GM19023 (cell line): Measurements from ENCODE around the gene CMTM3.
A peak's percentile ranks its signal among the peaks of the same experiment; 100 is the strongest.
"Not testable (repeated sequence)": the region's sequence is repeated elsewhere in the genome, so short reads cannot be mapped to it uniquely, and the experiment has no call there.

Experiments
- ATAC-seq: cut with Tn5 transposase; IDR thresholded peaks from one replicate; pipeline ENCODE4 v1.9.1; 2021; ENCODE audit warnings: mild to moderate bottlenecking, moderate library complexity; ENCODE audit not compliant: unreplicated experiment

Gene CMTM3

DNA sequence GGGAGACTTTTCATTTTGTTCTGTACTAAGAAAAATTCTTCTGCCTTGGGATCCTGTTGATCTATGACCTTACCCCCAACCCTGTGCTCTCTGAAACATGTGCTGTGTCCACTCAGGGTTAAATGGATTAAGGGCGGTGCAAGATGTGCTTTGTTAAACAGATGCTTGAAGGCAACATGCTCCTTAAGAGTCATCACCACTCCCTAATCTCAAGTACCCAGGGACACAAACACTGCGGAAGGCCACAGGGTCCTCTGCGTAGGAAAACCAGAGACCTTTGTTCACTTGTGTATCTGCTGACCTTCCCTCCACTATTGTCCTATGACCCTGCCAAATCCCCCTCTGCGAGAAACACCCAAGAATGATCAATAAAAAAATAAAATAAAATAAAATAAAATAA is 27.1 kb downstream of the CMTM3 start:
- ATAC-seq = not testable (repeated sequence)

DNA sequence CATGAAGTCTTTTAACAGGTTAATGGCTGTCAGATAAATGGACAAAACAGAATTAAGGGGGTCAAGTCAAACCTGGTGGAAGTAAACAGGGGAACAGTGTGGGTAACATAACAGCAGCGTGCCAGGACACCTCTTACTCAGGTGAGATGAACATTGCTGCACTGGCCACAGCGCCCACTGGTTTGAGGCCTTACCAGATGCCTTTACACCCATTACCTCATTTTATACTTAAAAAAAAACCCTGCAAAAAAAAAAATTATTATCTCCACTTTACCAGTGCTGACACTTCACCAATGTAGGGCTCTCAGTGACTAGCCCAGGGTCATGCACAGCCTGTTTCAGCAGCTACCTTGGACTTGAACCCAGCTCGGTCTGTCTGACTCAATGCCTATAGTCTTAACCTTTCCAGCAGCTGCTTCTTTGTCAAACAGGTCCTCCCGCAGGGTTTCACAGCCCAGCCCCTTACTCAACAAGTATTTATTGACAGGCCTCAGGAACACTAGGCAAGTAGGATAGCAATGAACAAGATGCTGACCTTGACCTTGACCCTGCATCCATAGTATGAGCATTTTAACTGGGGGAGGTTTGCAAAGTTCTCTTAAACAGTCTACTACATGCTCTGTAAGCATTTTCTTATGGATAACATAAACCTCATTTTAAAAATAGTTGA is 30.2 kb downstream of the CMTM3 start:
- ATAC-seq = no peak

DNA sequence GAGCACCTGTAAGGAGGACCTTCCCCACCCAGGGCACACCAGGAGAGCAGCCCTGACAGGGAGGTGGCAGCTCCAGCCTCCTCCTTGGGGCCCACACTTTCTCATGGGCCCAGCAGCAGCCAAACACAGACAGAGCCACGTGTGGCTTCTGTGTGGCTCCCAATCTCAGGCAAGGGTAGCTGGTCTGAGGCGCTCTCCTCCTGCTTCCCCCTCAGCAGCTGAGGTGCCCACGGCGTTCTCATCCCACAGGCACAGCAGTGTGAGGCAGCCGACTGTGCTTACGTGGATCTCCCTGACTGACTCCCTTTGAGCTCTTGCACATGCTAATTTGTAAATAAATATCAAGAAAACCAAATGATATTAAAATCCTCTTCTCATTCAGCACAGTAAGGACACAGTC is 30.9 kb downstream of the CMTM3 start:
- ATAC-seq = no peak

DNA sequence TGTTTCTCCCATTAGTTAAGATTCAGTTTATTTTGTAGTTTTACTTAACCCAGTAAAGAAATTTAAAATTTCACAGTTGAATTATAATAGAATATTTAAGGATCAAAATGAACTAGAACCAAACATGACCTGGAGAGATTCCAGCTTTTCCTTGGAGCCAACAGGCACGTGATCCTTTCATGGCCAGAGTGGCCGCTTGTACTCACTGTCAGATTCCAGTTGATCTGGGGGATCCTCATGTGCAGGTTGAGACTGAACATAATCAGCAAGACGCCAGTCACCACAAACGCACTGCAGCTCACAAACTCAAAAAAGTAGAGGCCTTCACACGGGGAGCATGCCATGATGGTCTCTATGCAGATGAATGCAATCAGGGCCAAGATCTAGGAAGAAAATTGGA is 31.7 kb downstream of the CMTM3 start:
- ATAC-seq = no peak

DNA sequence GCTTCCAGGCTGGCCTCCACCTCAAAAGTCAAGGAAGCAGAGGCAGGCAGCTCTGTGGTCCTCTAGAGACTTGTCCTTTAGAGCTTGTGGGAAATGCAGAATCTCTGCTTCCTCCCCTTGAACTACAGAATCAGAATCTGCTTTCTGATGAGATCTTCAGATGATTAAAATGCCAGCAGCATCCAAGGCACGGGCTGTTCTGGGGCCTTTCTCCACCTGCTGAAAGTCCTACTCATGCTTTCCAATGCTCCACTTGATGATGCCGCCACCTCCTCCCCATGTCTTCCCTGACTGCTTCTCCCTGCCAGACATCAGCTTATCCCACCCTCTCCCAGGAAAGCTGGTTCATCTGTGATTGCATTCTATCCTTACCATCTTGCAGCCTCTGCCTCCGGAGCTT is 33.3 kb downstream of the CMTM3 start:
- ATAC-seq = no peak

DNA sequence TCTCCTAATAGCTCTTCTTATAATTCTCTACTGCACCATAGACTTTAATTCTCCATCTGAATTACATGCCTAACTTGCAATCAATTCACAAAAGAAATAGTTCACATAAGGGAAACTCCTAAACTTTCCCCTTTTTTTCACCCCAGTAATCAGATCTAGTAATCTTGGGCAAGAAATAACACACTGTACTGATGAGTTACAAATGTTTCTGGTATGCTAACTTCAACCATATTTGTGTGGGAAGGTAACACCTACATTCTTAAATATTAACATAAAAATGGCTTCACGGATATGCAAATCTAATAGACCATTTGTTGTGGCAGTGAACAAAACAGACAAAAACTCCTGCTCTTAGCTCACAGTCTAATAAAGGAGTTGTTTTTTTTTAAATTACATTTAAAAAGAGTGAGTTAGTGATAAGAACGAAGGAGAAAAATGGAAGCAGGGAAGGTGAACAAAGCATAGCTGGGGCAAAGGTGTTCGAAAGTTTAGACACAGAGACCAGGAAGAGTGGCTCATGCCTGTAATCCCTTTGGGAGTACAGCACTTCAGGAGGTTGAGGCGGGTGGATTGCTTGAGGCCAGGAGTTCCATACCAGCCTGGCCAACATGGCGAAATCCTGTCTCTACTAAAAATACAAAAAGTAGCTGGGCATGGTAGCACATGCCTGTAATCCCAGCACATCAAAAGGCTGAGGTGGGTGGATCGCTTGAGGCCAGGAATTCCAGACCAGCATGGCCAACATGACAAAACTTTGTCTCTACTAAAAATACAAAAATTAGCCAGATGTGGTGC is 34.8 kb downstream of the CMTM3 start:
- no peak for ATAC-seq

DNA sequence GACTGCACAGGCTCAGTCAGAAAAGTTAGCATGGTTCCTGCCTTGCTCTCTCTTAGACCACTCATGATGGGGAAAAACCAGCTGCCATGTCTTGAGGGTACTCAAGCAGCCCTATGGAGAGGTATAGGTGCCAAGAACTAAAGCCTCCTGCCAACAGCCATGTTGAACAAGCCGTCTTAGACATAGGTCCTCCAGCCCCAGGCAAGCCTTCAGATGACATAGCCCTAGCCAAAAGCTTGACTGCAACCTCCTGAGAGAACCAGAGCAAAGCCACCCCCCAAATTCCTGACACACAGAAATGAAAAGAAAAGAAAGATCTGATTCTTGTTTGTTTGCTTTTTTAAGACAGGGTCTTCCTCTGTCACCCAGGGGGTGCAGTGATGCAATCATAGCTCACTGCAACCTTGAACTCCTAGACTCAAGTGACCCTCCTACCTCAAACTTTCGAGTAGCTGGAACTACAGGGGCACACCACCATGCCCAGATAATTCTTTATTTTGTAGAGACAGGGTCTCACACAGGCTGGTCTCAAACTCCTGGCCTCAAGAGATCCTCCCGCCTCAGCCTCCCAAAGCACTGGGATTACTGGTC is 36.3 kb downstream of the CMTM3 start:
- ATAC-seq = no peak

DNA sequence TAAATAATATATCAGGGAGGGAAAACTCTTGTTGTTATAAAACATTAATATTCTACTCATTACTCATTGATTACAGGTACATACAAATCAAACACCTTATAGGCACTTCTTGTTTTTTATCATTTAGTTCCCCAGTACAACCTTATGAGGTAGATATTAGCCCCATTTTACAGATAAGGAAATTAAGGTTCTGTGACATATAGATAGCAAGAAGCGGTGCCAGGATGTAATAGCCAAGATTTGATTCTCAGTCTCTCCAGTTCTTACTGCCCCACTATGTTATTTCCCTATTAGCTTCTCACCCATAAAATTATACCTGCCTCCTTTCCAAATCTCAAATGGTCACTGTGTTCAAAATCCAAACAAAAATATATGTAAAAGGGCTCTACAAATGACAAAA is 36.9 kb downstream of the CMTM3 start:
- no peak for ATAC-seq

- ATAC-seq = no peak
These were observed 43.4 kb downstream of the CMTM3 start for GRCh38 chr16:66647866-66648265.

- no peak for ATAC-seq
These were observed 44.7 kb downstream of the CMTM3 start for GRCh38 chr16:66649167-66649566.

- ATAC-seq = no peak
These were observed 45.2 kb downstream of the CMTM3 start for GRCh38 chr16:66649636-66650205.

DNA sequence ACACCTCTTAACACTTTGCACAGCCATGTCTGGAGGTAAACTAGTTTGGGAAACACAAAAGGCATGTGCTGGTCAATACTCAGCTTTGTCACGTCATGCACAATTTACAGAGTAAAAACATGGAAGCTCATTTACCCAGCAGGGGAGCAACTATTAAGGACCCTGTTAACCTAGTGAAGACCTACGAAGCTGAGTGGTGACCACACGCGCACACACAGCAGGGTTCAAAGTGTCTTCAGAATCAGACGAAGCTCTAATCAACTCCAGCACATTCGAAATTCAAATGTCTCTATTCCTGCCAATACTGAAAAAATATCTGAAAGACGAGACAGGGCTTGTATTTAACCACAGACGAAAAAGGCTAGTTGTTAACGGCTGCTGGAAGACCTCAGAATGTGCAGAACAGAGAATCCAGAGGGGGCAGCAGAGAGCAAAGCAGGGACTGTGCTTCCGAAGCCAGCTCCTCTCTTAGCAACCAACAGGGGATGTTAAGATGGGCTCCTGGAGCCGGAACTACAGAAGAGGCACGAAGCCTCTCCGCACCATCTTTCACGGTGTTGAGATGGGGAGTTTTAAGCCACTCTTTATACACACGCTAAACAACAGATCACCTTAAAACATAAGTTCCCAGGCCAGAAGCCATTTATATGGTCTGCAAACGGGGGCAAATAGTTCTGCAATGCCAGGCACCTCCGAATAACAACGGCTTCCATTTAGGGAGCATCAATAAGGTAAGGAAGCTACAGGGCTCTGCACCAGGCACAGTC is 46.4 kb downstream of the CMTM3 start:
- peak; percentile 95 for ATAC-seq

GRCh38 chr16:66651474-66651765 is 46.9 kb downstream of the CMTM3 start:
- no peak for ATAC-seq

DNA sequence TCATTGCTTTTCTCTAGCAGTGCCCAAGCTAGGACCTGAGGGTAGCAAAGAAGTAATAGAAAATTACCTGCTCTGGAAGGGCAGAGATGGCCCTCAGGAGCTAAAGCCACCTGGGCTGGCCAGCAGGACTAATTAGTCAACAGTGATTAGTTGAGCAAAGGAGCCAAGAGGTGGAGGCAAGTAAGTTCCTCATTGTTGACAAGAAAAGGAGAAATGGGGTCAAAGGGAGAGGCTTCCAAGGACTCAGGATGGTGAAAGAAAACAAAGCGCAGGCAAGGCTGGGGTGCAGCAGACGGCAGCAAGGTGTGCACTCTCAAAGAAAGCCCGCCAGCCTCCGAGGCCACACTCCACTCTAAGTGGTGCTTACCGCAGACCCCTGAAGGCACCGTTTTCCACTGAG is 47.5 kb downstream of the CMTM3 start:
- no peak for ATAC-seq

- ATAC-seq = no peak
These were observed 48.3 kb downstream of the CMTM3 start for GRCh38 chr16:66652661-66653360.

DNA sequence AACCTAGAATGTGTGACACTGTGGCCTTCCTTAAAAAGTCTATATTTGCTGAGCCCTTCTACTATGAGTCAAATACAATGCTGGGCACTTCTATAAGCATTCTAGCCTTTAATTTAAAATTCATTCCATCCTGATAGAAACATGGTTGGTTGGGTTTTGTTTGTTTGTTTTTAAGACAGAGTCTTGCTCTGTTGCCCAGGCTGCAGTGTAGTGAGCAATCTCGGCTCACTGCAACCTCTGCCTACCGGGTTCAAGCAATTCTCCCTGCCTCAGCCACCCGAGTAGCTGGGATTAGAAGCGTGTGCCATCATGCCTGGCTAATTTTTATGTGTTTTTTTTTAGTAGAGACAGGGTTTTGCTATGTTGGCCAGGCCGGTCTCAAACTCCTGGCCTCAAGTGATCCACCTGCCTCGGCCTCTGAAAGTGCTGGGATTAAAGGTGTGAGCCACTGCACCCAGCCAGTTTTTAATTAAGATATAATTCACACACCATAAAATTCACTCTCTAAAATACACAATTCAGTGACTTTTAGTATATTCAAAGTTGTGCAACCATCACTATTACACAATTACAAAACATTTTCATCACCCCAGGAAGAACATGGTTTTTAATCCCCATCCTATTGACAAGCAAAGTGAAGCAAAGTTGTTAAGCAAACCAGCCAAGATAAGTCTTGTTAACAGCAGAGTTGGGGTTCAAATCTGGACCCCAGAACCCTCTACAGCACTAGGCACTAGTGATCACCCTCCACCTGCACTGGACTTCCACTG is 49.3 kb downstream of the CMTM3 start:
- ATAC-seq = no peak

DNA sequence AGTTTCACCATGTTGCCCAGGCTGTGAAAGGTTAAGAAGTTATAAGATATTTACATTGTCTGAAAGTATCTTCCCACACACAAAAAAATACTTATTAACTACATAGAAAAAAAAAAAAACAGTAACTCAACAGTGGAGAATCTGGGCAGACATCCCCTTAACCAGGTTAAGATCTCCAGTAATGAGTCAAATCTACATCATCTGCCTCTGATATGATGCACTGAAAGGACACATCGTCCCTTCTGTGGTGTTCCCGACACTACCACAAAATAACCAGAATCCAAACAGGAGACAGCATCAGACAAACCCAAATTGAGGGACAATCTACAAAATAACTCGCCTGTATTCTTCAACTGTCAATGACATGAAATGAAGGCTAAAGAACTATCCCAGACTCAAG is 52.0 kb downstream of the CMTM3 start:
- ATAC-seq = no peak

DNA sequence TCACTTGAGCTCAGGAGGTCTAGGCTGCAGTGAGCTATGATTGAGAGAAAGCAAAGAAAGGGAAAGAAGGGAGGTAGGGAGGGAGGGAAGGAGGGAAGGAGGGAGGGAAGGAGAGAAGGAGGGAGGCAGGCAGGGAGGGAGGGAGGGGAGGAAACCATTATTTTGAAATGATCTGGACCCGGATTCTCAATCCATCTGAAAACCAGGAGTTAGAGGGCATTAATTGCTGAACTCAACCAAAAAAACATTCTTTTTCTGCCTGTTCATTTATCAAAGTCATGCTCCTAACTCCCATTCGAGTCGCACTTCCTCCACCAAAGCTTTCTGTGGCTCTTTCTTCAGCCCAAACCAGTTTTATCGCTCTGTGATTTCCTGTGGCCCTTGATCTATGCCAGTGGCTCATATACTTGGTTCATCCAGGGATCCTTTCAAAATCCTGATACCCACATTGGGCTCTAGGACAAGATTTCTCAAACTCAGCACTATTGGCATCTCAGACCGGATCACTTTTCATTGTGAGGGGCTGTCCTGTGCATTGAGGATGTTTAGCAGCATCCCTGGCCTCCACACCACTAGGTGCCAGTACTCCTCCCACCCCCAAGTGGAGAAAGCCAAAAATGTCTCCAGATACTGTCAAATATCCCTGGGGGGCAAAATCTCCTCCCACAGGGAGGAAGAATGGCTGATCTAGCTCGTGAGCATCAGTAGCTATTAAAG is 53.8 kb downstream of the CMTM3 start:
- ATAC-seq = no peak

DNA sequence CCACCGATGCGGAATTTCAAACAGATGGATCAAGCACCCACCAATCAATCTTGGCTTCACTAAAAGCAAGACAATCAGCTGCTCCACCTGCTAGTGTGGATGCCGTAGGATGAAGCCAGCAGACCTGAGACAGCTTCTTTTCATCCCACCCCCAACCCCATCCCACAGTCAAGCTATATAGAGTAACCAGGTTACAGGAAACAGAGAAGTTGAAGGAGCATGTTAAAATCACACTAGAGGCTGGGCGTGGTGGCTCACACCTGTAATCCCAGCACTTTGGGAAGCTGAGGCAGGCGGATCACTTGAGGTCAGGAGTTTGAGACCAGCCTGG is 54.3 kb downstream of the CMTM3 start:
- no peak for ATAC-seq
